Raji (cell line): ENCODE results near the gene RRP1B.

Experiments used
- POLR2A ChIP-seq: IDR thresholded peaks from 2 replicates; pipeline ENCODE4 v1.6.1; 2011; ENCODE audit warnings: low read depth, low read length, control low read depth; ENCODE audit not compliant: insufficient read depth

RRP1B gene

DNA sequence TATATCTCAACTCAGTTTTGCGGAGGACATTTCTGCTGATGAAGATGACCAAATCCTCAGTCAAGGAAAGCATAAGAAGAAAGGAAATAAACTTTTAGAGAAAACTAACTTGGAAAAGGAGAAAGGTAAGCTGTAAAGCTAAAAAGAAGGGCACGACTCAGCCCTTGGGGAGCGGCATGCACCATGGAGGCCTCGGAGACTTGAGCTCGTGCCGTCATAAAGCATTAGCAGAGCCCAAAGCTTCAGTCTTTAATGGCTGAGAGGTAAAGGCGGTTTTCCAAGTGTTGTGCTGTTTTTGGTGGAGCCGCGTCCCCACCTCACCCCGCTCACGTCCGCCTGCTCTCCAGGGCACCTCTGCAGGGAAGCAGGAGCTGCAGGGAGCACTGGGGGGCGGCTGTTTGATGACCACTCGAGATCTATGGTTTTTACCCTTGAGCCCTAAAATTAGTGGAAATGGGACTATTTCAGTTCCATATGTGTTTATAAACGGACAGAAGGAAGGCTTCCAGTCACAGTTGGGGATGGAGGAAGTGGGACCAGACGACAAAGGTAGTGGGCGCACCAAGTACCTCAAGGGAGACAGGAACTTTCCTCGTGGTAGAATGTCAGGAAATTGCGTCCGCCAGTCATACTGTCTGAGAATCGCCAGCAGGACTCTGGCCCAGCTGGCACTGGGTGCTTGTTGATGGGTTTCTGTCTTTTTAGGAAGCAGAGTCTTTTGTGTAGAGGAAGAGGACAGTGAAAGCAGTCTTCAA, 27.6 kb downstream of the RRP1B start:
- TF ChIP-seq POLR2A = no peak

- no peak for TF ChIP-seq POLR2A
Measured at GRCh38 chr21:43687566-43688399, 28.4 kb downstream of the RRP1B start.

DNA sequence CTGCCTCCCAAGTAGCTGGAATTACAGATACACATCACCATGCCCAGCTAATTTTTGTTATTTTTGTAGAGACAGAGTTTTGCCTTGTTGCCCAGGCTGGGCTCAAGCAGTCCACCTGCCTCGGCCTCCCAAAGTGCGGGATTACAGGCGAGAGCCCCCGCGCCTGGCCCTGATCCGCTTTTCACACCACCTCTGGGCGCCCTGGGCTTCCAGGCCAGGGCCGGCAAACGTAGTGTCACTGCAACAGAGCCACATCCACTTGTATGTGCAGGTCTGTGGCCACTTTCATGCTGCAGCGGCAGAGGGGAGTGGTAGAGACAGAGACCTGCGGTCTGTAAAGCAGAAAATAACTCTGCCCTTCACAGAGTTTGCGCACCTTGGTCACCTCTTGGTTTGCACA, 29.5 kb downstream of the RRP1B start:
- no peak for TF ChIP-seq POLR2A

- TF ChIP-seq POLR2A = no peak
Measured at GRCh38 chr21:43689556-43690337, 30.4 kb downstream of the RRP1B start.

DNA sequence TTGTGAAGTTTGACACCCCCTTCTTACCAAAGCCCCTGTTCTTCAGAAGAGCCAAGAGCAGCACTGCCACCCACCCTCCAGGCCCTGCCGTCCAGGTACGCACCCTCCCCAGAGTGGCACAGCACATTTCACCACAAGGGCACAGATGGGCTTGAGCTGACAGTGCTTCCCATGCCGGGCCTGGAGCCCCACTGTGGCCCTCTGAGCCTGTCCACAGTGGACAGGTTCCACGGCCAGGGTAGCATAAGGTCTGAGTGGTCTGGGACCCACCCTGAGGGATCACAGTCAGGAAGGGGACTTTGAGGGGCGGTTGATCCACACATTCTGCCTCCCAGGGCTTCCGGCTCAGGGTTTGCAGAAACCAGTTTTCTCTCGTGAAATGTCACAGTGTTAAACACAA, 31.0 kb downstream of the RRP1B start:
- no peak for TF ChIP-seq POLR2A

DNA sequence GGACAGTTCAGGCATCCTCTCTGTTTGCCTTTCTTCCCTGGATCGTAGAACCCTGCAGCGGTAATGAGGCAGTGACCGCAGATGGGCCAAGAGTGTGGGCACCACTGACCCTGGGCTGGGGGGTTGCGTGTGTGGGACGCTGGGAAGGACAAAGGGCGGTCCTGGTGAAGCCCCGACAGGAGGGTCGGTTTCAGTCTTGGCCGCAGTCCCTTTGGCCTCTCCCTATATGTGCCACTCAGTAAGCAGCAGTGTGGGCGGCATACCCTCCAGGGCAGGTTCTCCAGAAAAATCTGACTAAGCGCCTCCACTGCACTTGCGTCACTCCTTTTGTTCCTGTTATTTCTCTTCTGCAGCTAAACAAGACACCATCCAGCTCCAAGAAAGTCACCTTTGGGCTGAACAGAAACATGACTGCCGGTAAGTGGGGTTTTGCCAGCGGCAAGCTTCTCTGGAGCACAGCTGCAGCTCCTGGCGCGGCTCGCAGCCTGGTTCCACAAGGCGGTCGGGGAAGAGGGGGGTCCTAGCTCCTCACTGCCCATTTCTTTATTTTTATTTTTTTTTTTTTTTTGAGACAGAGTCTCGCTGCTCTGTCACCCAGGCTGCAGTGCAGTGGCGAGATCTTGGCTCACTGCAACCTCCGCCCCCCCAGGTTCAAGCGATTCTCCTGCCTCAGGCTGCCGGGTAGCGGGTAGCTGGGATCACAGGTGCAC, 31.9 kb downstream of the RRP1B start:
- TF ChIP-seq POLR2A = no peak

DNA sequence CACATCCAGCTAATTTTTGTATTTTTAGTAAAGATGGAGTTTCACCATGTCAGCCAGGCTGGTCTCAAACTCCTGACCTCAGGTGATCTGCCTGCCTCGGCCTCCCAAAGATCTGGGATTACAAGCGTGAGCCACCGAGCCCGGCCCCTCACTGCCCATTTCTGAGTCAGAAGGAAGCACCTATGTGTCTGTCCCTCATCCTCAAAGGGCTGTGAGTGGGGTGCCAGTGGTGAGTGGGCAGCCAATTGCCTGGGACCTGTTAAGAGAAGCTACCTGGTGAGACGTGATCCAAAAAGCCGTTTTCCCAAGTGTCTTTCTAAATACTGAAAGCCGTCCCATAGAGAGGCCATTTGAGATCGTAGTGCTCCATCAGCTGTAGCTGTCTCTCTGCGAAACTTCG, 32.4 kb downstream of the RRP1B start:
- no peak for TF ChIP-seq POLR2A

- TF ChIP-seq POLR2A = no peak
Measured at GRCh38 chr21:43692949-43693348, 33.6 kb downstream of the RRP1B start.

DNA sequence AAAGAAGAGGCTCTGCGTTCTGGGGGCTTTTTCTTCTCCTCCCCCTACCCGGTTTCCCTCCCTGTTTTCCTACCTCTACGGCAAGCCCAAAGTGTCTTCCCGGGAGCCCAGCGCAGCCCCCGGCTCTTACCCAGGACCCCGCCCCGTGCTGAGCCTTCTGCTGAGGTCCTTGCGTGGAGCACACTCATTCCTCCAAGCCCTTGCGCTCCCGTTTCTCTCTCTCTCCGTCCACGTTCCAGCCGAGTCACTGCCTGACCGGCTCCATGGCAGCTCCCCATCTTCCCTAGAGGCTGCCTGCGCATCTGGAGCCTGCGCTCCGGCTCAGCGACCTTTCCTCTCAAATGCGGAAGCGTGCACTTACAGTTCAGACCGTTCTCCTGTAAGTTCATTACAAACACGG, 34.6 kb downstream of the RRP1B start:
- TF ChIP-seq POLR2A = no peak

DNA sequence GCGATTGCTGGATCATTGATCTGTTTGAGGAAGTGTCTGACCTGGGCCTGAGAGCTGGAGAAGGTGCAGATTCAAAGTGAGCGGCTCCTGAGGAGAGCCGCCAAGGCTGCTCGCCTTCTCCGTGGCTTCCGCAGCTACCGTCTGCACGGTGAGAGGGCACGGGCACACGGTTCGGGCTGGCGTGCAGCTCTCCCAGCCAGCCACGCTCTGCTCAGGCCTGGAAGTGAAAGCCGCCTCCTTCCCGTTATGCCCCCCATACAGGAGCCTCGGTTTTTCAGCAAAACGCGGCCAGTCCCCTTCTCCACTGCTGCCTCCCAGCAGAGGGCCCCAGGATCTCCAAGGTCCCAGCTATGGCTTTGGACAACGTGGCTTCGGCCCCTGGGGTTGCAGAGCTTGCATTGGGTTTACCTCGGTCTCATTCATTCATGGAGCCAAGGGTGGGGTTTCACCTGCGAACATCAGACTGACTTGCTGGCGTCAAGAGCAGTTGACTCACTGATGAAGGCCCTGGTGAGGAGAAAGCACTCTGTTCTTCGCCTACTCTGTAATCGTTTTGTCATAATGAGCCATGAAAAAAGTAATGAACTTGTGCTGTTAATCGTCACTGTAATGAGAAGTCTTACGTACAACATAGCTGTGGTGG, 35.2 kb downstream of the RRP1B start:
- no peak for TF ChIP-seq POLR2A

GRCh38 chr21:43696214-43696613, 36.9 kb downstream of the RRP1B start:
- no peak for TF ChIP-seq POLR2A

- TF ChIP-seq POLR2A = no peak
Measured at GRCh38 chr21:43697758-43698643, 38.6 kb downstream of the RRP1B start.

- no peak for TF ChIP-seq POLR2A
Measured at GRCh38 chr21:43699933-43700599, 40.7 kb downstream of the RRP1B start.
